Peyer's patch (tissue), 4 donors: ENCODE results near the gene XCL1. TPM values are rescaled to one million over a fixed set of nuclear protein-coding genes. Genes with fewer than 3 reads are reported as not detected.

Experiments used
- DNase-seq, 3 donors: peaks; one replicate each; pipeline ENCODE4 v3.0.0-alpha.2; 2017 to 2019
- H3K27ac ChIP-seq, 4 donors: fragments of 200-600 bp; sonication (generic); one replicate each; pipeline ENCODE4 v1.5.1; 2016 to 2019
- H3K27me3 ChIP-seq, 2 donors: fragments of 200-600 bp; sonication (generic); one replicate each; pipeline ENCODE4 v1.5.1; 2019
- H3K36me3 ChIP-seq, 3 donors: fragments of 200-600 bp; sonication (generic); one replicate each; pipeline ENCODE4 v1.5.1; 2016 to 2019
- H3K4me1 ChIP-seq, 4 donors: fragments of 200-600 bp; sonication (generic); one replicate each; pipeline ENCODE4 v1.5.1; 2016 to 2019
- H3K4me3 ChIP-seq, 4 donors: fragments of 200-600 bp; sonication (generic); 1 replicate in 3 of 4; 2 replicates in 1 of 4; pipeline ENCODE4 v1.5.1; 2016 to 2019; ENCODE audit warnings: mild to moderate bottlenecking in 1 of 4
- H3K9me3 ChIP-seq, 4 donors: fragments of 200-600 bp; sonication (generic); one replicate each; pipeline ENCODE4 v1.5.1; 2016 to 2019; ENCODE audit warnings: mild to moderate bottlenecking in 1 of 4
- CTCF ChIP-seq, 6 experiments: fragments of 450-650 bp in 4 of 6; fragments of 200-600 bp in 2 of 6; sonication (generic) in 1 of 6; IDR thresholded peaks; one replicate each; pipeline ENCODE4 v1.5.1; 2017 to 2019; ENCODE audit warnings: antibody characterized with exemption in 6 of 6, mild to moderate bottlenecking in 3 of 6, moderate library complexity in 1 of 6
- POLR2A ChIP-seq, 2 donors: fragments of 450-650 bp; IDR thresholded peaks; one replicate each; pipeline ENCODE4 v1.5.1; 2017; ENCODE audit warnings: antibody characterized with exemption in 2 of 2, mild to moderate bottlenecking in 2 of 2, moderate library complexity in 2 of 2
- total RNA-seq, 4 donors: library from RNA; depleted of rRNA; stranded (reverse); fragments of >200 nt; gene quantifications; one replicate each; pipeline ENCODE4 v1.1.0, GENCODE V29; 2016

Gene XCL1
- total RNA-seq, 4 donors from 2014 or later, result not detected

GRCh38 chr1:168628807-168629206 is 52.4 kb downstream of the XCL1 start:
- no peaks in the 10 kb centered on the region for H3K9me3 ChIP-seq
- TF ChIP-seq CTCF (IDR thresholded peaks at IDR 0.05) (no peak), POLR2A (IDR thresholded peaks at IDR 0.05) (no peak)
- no peak for DNase-seq
- H3K4me3 ChIP-seq, result no peak overlapping the region
- no peaks in the 10 kb centered on the region for H3K4me1 ChIP-seq
- no peak overlapping the region for H3K27ac ChIP-seq
- H3K36me3 ChIP-seq, result no peaks in the 10 kb centered on the region
- no peaks in the 10 kb centered on the region for H3K27me3 ChIP-seq

GRCh38 chr1:168629466-168629865 is 53.1 kb downstream of the XCL1 start:
- Histone ChIP-seq H3K9me3 (no peaks in the 10 kb centered on the region), H3K4me1 (no peaks in the 10 kb centered on the region), H3K4me3 (no peak overlapping the region), H3K27ac (no peak overlapping the region), H3K36me3 (no peaks in the 10 kb centered on the region), H3K27me3 (no peaks in the 10 kb centered on the region)
- DNase-seq, result no peak
- TF ChIP-seq CTCF (IDR thresholded peaks at IDR 0.05), result no peak
- no peak for TF ChIP-seq POLR2A (IDR thresholded peaks at IDR 0.05)

Other genes with a start within 250 kb of the XCL1 start
- 1 to 10 TPM in 1 of 4 donors, not detected in 3; 4.6 TPM for gene XCL2, start 32.6 kb upstream of the XCL1 start, total RNA-seq
- gene DPT, start 152.6 kb downstream of the XCL1 start, total RNA-seq, result 10 to 100 TPM in 3 of 4 donors, 1 to 10 TPM in 1; 6.8 to 25.9 (median 17.2) TPM